HG02840 (cell line): ENCODE results near the gene FAM221B.

Source experiments
- ATAC-seq: cut with Tn5 transposase; IDR thresholded peaks from one replicate; pipeline ENCODE4 v1.9.1; 2021; ENCODE audit warnings: mild to moderate bottlenecking, moderate library complexity, moderate number of reproducible peaks; ENCODE audit not compliant: unreplicated experiment, low FRiP score

The FAM221B gene

DNA sequence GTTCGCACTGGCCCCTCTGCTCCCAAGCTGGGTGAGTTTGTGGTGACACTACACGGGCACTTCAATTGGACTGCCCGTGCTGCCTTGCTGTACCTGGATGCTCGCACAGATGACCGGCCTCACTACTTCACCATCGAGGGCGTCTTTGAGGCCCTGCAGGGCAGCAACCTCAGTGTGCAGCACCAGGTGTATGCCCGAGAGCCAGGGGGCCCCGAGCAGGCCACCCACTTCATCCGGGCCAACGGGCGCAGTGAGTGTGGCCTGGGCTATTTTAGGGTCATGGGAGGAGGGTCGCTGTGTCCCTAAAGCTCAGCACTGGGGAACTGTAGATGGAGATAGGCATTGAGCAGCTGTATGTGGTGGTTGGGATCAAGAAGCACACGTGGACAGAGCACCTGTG lies 35.7 kb downstream of the FAM221B start:
- no peak for ATAC-seq

DNA sequence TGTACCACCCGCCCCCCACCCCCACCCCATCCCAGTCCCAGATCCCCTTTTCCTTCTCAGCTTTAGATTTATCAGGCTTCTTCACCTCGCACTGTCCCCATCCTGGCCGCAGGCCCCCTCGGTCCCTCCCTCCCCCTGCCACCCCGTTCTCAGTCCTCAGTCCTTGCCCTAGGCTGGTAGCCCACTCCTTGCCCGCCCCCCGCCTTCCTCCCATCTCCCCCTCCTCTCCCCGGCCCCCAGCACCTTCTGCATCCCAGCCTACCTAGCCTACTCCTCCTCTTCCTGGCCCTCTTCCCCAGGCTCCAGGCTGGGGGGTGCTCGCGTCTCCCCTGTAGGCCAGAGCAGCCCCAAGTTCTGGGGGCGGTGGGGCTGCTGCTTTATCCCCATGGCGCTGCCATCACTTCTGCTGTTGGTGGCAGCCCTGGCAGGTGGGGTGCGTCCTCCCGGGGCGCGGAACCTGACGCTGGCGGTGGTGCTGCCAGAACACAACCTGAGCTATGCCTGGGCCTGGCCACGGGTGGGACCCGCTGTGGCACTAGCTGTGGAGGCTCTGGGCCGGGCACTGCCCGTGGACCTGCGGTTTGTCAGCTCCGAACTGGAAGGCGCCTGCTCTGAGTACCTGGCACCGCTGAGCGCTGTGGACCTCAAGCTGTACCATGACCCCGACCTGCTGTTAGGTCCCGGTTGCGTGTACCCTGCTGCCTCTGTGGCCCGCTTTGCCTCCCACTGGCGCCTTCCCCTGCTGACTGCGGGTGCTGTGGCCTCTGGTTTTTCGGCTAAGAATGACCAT lies 36.3 kb downstream of the FAM221B start:
- no peak for ATAC-seq

DNA sequence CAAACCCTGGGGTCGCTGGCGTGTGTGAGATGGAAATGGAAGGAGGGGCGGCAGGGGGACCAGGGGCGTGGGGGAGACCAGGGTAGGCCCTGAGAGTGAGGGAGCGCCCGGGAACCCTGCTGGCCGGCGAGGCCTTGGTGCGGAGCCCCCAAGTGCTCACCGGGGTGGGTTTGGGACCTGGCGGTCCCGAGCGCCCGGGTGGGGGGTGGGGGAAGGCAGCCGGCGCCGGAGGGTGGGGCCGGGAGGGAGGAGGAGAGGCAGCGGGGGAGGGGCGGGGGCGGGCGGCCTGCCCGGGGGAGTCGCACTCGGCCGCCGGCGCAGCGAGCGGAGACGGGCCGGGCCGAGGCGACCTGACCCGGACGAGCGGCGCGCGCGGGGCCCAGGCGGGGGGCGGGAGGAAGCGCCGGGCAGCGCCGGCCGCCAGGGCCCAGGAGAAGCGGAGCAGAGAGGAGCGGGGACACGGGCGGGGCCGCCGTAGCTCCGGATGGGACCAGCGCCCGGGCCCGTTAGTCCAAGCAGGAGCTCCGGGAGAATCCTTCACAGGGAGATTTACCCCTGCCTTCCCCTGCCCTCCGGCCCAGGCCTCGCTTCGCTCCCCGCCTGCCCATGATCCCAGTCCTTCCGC lies 37.1 kb downstream of the FAM221B start, which contains the start of gene NPR2:
NPR2 (plus strand) TSS at position 295 of the 625 bp plus-strand sequence. CDS start 818 bp downstream, outside the sequence.
- ATAC-seq, result no peak

DNA sequence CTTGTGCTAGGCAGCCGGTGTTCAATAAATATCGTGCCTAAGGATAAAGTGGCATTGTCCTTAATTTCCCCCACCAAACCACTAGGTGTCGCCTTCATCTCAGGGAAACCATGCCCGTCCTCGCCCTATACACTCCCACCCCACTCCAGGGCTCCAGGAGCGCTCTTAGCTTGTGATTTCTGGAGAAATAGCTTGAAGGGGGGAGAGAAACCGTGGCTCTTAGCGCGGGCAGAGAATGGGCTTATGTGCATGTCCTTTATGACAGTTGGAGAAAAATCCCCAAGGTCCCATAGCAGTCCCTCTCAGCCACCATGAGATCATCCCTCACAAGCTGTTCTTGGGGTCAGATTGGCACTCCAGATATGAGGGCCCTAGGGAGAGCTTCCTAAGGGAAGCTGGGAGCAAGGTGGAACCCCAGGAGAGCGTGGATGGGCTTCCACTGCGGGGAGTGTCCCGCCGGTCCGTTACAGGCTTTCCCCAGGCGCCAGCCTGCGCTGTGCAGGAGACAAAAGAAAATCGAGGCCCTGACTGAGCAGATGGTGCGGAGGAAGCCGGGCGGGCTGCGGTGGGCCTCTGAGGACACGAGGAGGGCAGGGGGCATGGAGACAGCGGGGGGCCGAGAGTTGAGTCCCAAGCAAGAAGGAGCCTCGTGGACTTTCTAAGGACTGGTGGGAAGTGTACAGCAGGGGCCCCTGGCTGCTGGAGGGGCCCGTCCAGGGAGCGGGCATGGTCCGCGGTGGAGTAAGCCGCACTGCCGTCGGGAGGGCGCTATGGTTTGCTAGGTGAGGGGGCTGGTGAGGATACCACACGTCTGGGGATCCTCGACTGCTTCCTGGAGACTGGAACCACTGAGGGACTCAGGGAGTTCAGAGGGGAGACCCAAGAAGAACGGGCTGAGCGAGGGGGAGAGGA lies 37.9 kb downstream of the FAM221B start:
- no peak for ATAC-seq

DNA sequence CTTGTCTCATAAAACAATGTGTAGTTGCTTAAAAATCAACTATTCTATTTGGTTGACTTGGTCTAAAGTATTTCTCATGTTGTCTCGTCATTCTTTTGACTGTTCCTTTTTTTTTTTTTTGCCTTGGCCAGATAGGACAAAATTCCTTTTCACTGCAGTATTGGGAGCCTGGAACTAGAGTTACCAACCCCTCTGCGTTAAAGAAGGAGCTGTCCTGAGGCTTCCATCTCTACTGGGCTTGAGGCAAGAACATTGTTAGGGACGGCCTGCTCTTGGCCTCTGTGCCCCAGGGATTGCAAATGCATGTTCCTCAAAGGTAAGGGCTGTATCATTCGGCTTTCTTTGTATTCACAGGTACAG lies 38.5 kb downstream of the FAM221B start:
- ATAC-seq, result no peak

DNA sequence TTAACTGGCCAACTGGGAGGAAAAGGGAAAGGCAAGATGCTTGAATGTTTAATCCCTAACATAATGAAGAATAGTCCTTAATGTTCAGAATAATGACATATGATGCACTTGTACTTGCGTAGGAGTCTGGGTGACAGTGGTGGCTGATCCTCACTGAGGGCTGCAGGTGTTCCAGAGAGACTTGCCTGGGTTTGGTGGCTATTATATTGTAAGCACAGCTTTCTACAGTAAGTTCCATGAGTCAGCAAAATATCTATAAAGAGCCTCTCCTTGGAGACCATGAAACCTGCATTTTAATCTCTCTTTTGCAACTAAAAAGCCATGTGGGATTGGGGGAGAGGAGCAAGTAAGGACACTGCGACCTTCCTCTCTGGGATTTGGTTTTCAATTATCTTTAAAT lies 39.0 kb downstream of the FAM221B start:
- ATAC-seq, result no peak

DNA sequence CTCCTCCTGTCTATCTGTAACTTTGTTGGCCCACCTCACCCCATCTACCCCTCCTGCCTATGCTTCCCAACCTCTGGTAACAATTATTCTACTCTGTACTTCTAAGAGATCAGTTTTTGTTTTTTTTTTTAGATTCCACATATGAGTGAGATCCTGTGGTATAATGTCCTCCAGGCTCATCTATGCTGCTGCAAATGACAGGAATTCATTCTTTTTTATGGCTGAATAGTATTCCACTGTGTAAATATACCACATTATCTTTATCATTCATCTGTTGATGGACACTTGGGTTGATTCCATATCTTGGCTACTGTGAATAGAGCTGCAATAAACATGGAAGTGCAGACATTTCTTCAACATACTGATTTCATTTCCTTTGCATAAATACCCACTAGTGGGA lies 45.1 kb downstream of the FAM221B start:
- ATAC-seq, result no peak

DNA sequence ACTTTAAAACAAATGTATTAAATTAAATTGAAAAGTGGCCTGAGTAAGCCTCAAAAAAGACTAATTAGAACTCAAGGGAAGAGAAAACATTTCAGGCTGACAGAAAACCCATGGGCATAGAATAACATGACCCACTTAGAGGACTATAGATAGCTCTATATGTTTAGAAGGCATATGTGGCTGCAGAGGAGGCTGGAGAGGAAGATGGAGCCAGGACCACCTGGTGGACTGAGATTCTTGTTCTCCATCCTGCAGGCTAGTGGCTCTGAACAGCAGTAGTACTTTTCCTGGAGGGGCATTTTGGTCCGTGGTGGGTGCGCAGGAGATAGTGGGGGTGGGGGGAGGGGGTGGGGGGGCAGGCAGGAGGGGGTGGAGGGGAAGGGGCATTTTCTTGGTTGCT lies 47.5 kb downstream of the FAM221B start:
- no peak for ATAC-seq

DNA sequence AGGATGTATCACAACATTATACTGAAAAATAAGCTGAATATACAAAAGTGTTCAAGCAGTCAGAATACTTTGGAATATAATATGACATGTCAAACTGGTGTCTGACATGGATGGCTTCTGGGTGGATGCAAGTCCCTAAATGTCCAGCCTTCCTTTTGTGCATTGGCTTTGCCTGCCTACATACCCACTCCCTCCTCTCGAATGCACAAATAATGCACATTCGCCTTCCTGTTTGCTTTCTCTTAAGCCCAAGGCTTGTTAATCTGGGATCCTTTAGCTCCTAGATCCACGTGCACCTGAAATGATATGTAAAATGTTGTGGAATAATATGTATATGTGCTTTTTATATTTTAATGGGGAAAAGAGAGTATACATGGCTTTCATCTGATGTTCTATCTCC lies 50.0 kb downstream of the FAM221B start:
- ATAC-seq, result no peak

DNA sequence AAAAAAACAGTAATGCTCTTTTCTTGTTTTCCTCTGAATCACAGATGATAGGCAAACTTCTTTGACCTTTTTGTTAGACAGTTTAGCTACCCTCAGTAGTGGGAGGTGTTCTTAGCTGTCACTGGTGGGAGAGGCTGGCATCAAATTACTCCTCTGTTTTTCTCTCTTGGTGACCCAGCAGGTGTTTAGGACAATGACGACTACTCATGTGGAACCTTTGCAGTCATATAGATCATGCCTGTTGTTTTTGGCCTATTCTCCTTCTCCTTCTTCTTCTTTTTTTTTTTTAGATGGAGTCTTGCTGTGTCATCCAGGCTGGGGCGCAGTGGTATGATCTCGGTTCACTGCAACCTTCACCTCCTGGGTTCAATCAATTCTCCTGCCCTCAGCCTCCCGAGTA lies 52.5 kb downstream of the FAM221B start:
- ATAC-seq, result no peak

DNA sequence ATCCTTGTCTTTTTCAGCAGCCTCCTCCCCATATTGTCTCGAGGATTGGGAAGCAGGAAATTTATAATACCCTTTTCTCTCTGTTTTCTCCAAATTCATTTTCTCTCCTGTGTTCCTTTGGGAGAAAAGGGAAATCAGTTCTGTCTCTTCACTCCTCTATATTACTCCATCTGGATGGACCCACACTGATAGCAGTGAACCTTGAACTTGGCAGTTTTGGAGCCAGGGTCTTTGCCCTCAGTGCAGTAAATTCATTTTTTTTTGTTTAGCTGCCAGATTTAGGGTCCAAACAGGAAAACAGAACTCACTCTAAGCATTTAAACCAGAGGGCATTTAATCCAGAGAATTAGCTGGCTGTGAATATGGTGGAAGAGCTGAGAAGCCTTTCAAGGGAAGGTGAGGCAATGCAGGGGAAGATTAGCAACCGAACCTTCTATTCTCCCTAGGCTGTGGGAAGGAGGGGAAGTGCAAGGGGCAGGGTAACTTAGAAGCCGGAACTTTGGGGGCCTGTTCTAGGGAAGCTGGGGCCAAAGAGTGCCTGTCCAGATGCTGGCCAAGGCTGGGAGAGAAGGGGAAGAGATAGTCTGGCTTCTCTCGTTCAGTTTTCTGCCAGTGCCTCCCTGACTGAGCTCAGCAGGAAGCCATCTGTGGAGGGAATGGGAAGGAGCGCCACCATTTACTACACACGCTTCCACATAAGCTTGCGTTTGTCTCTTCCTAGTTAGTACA lies 53.5 kb downstream of the FAM221B start:
- no peak for ATAC-seq

DNA sequence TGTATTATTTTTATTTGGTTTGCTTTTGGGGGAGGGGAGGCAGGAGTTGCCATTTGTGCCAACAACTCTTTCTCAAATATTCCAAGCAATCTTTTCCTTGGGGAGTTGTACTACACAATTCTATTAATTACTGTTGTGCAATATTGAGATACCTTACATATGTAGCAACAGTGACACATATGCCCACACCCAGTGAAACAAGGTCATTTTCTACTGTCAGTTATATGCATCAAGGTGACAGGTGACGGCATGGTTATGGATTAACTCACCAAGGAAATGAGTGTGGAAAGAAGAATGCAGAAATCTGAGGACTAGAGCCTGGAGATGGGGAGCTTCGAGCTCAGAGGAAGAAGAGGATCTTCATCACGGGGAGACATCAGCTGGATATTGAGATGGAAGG lies 56.6 kb downstream of the FAM221B start:
- no peak for ATAC-seq

DNA sequence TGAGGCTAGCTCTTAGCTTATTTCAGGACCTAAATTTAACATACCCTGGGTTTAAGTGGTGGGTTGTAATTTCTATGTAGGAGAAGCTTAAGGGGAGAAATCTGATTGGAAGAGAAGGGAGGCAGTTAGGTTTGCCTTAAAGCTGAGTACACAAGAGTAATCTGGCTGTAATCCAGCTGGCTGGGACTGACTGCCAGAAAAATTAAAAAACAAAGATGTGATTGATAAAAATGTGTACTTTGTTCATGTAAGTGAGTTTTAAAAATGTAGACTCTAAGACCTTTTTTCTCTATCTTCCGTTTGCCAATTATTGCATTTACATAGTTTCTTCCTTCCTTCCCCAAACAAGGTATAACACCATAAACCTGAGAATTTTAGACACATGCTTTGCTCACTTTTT lies 57.0 kb downstream of the FAM221B start:
- no peak for ATAC-seq

DNA sequence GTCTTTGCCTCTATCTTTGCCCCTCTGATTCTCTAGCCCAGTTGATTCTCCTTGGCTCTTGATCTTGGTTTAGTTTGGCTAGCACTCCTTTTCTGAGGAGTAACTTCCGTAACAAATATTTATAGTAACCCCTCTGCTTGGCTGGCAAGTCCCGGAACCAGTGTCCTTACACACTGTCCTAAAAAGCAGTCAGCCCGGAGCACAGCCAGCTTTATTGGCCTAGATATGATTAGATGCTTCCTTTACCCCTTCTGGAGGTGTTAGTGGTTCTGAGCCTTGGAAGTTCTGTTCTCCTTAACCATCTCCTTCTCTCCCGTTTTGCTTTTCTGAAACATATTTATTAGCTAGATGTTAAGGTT lies 57.5 kb downstream of the FAM221B start:
- ATAC-seq, result no peak

DNA sequence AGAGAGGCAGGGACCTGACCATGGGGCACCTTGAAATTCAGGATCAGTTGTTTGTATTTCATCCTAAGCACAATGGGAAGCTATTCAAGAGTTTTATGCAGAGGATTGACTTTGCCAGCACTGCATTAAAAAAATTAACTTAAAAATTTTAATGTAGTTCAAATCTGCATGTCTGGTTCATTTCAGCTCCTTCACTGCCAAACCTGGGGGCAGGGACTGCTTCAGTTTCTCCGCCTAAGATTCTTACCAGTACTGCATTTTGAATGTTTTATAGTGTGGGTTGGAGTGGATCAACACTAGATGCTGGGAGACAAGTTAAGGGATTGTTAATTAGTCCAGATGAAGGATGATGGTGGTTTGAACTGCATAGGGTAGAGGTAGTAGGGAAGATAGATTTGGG lies 58.8 kb downstream of the FAM221B start:
- no peak for ATAC-seq

DNA sequence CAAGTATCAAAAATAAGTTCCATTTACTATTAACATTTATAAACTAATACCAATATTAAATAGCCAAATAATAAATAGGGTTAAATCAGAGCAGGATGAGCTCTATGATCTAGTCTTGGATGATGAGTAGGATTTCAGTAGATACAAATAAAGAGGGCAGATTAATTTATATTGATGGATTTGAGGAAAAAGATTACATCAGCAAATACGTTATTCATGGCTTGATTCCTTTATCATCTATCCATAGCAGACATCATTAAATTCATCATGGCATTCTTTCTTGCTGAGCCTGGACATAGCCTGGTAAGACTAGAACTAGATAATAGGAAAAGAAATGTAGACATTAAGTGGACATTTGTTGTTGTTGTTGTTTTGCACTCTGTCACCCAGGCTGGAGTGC lies 61.1 kb downstream of the FAM221B start:
- no peak for ATAC-seq

DNA sequence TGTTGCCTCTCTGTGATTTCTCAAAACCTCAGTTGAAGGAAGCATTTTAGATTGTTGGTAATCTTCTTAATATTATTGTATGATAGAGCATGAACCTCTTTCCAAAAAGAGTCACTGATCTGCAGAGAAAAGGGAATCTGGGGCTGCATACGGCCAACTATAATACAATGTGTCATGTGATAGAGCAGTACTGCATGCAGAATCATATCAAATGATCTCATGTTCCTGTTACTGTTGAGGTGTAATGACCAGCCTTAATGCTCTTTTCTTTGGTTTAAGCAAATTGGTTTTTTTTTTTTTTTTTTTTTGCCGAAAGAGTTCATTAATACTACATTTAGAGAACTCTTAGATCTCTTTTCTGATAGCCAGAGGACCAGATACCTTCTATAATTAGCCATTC lies 61.5 kb downstream of the FAM221B start:
- ATAC-seq, result no peak
